ENCODE results near the gene CSNK2B.
A peak's percentile ranks its signal among the peaks of the same experiment; 100 is the strongest.

CSNK2B gene

GRCh38 chr6:31651602-31652191 is 14.2 kb upstream of the CSNK2B start:
- peak overlapping the region; percentile 100 for H3K27ac Mint-ChIP-seq
- peaks cover 51% of the 10 kb centered on the region for H3K4me1 Mint-ChIP-seq
- DNase-seq, result no peak
- H3K4me3 Mint-ChIP-seq, result peak overlapping the region; percentile 91
- H3K27me3 Mint-ChIP-seq, result no peaks in the 10 kb centered on the region
- H3K36me3 Mint-ChIP-seq (ENCODE audit: low read depth), result peaks cover 35% of the 10 kb centered on the region
- no peaks in the 10 kb centered on the region for H3K9me3 Mint-ChIP-seq
- peak; percentile 66 for ATAC-seq

- Mint-ChIP-seq H3K4me1 (peaks cover 63% of the 10 kb centered on the region), H3K27ac (peak overlapping the region; percentile 100), H3K36me3 (ENCODE audit: low read depth) (peaks cover 34% of the 10 kb centered on the region), H3K27me3 (no peaks in the 10 kb centered on the region), H3K4me3 (peak overlapping the region; percentile 91), H3K9me3 (no peaks in the 10 kb centered on the region)
- ATAC-seq (peak; percentile 60), DNase-seq (peak; percentile 86)
These were observed 12.8 kb upstream of the CSNK2B start for GRCh38 chr6:31652925-31653724.

GRCh38 chr6:31654574-31655348 is 11.1 kb upstream of the CSNK2B start:
- H3K9me3 Mint-ChIP-seq, result no peaks in the 10 kb centered on the region
- no peaks in the 10 kb centered on the region for H3K27me3 Mint-ChIP-seq
- H3K4me3 Mint-ChIP-seq, result no peak overlapping the region
- ATAC-seq, result no peak
- peaks cover 28% of the 10 kb centered on the region for H3K36me3 Mint-ChIP-seq (ENCODE audit: low read depth)
- H3K4me1 Mint-ChIP-seq, result peaks cover 75% of the 10 kb centered on the region
- no peak overlapping the region for H3K27ac Mint-ChIP-seq
- DNase-seq, result no peak

GRCh38 chr6:31655349-31656237 is 10.3 kb upstream of the CSNK2B start, which contains the start of gene APOM:
TSS of gene APOM (plus strand) at chr6:31655894. CDS start at chr6:31655967, 73 bp downstream.
- Mint-ChIP-seq H3K27ac (peak within 1 kb of the TSS; percentile 54), H3K36me3 (ENCODE audit: low read depth) (peaks cover 30% of the 10 kb centered on the region), H3K27me3 (no peaks in the 10 kb centered on the region), H3K4me1 (peaks cover 72% of the 10 kb centered on the region), H3K9me3 (no peaks in the 10 kb centered on the region), H3K4me3 (no peak within 1 kb of the TSS)
- ATAC-seq (no peak), DNase-seq (no peak)

- Mint-ChIP-seq H3K9me3 (no peaks in the 10 kb centered on the region), H3K27ac (peak overlapping the region; percentile 79), H3K4me3 (peak overlapping the region; percentile 93), H3K36me3 (ENCODE audit: low read depth) (peaks cover 32% of the 10 kb centered on the region), H3K4me1 (peaks cover 69% of the 10 kb centered on the region), H3K27me3 (no peaks in the 10 kb centered on the region)
- ATAC-seq, result no peak
- no peak for DNase-seq
These were observed 8.3 kb upstream of the CSNK2B start for GRCh38 chr6:31657406-31658157.

GRCh38 chr6:31658158-31658688 is 7.7 kb upstream of the CSNK2B start:
- Mint-ChIP-seq H3K36me3 (ENCODE audit: low read depth) (peaks cover 36% of the 10 kb centered on the region), H3K27me3 (no peaks in the 10 kb centered on the region), H3K4me3 (peak overlapping the region; percentile 93)

GRCh38 chr6:31658983-31659648 is 6.8 kb upstream of the CSNK2B start:
- DNase-seq (no peak), ATAC-seq (no peak)
- Mint-ChIP-seq H3K36me3 (ENCODE audit: low read depth) (peaks cover 45% of the 10 kb centered on the region), H3K9me3 (no peaks in the 10 kb centered on the region), H3K4me3 (peak overlapping the region; percentile 93), H3K27ac (peak overlapping the region; percentile 87), H3K27me3 (no peaks in the 10 kb centered on the region), H3K4me1 (peaks cover 71% of the 10 kb centered on the region)

More at GRCh38 chr6:31658158-31658688, 7.7 kb upstream of the CSNK2B start:
- DNase-seq (no peak), ATAC-seq (no peak)
- Mint-ChIP-seq H3K4me1 (peaks cover 69% of the 10 kb centered on the region), H3K27ac (peak overlapping the region; percentile 79), H3K9me3 (no peaks in the 10 kb centered on the region)

GRCh38 chr6:31659649-31660380 is 6.1 kb upstream of the CSNK2B start:
- DNase-seq (peak; percentile 37), ATAC-seq (peak; percentile 41)
- H3K4me1 Mint-ChIP-seq, result peaks cover 78% of the 10 kb centered on the region
- peak overlapping the region; percentile 93 for H3K4me3 Mint-ChIP-seq
- H3K9me3 Mint-ChIP-seq, result no peaks in the 10 kb centered on the region
- H3K27ac Mint-ChIP-seq, result peak overlapping the region; percentile 87
- H3K36me3 Mint-ChIP-seq (ENCODE audit: low read depth), result peaks cover 52% of the 10 kb centered on the region
- H3K27me3 Mint-ChIP-seq, result peaks cover under 1% of the 10 kb centered on the region

GRCh38 chr6:31660381-31661261 is 5.3 kb upstream of the CSNK2B start, which contains the start of gene C6orf47:
TSS of gene C6orf47 (minus strand) at chr6:31660778. CDS start at chr6:31659947, 831 bp downstream.
- ATAC-seq, result peak; percentile 75
- no peaks in the 10 kb centered on the region for H3K9me3 Mint-ChIP-seq
- peak; percentile 85 for DNase-seq
- peak within 1 kb of the TSS; percentile 87 for H3K27ac Mint-ChIP-seq
- peaks cover 54% of the 10 kb centered on the region for H3K36me3 Mint-ChIP-seq (ENCODE audit: low read depth)
- H3K4me3 Mint-ChIP-seq, result peak within 1 kb of the TSS; percentile 93
- peaks cover 76% of the 10 kb centered on the region for H3K4me1 Mint-ChIP-seq
- peaks cover 2% of the 10 kb centered on the region for H3K27me3 Mint-ChIP-seq

GRCh38 chr6:31661262-31662123 is 4.4 kb upstream of the CSNK2B start:
- H3K36me3 Mint-ChIP-seq (ENCODE audit: low read depth), result peaks cover 58% of the 10 kb centered on the region
- ATAC-seq (no peak), DNase-seq (no peak)
- H3K27ac Mint-ChIP-seq, result peak overlapping the region; percentile 46
- no peaks in the 10 kb centered on the region for H3K9me3 Mint-ChIP-seq
- H3K27me3 Mint-ChIP-seq, result peaks cover 2% of the 10 kb centered on the region
- H3K4me1 Mint-ChIP-seq, result peaks cover 75% of the 10 kb centered on the region
- peak overlapping the region; percentile 93 for H3K4me3 Mint-ChIP-seq

Measured in activated naive CD8-positive, alpha-beta T cell treated with anti-CD3 and anti-CD28 coated beads, Interleukin-2, amount 50 U/mL, for 24 hours (primary cell).